Amygdala (tissue), 56 donors: ENCODE measurements around the gene PLA2G4E.

Experiments
- DNase-seq, 56 donors: peaks; one replicate each; lab custom pipeline; 2025; lab: John Stamatoyannopoulos, UW

Gene PLA2G4E

GRCh38 chr15:41943543-41944312 lies 77.1 kb downstream of the PLA2G4E start:
- no peak for DNase-seq

- DNase-seq, result no peak
Measured at GRCh38 chr15:41942886-41943285, 78.0 kb downstream of the PLA2G4E start.

- no peak for DNase-seq
Measured at GRCh38 chr15:41941644-41942415, 79.0 kb downstream of the PLA2G4E start.

- no peak for DNase-seq
Measured at GRCh38 chr15:41940441-41940857, 80.4 kb downstream of the PLA2G4E start.

GRCh38 chr15:41939986-41940385 lies 80.9 kb downstream of the PLA2G4E start:
- DNase-seq, result no peak

- DNase-seq, result no peak
Measured at GRCh38 chr15:41937568-41937923, 83.3 kb downstream of the PLA2G4E start.

- DNase-seq, result peak in 11 of 56 donors; percentile 11 to 55 (median 29)
Measured at GRCh38 chr15:41936649-41937567, 83.9 kb downstream of the PLA2G4E start.

- DNase-seq, result no peak
Measured at GRCh38 chr15:41936155-41936554, 84.7 kb downstream of the PLA2G4E start.

GRCh38 chr15:41935566-41936020 lies 85.2 kb downstream of the PLA2G4E start:
- no peak for DNase-seq

- no peak for DNase-seq
Measured at GRCh38 chr15:41934843-41935242, 86.0 kb downstream of the PLA2G4E start.

- no peak for DNase-seq
Measured at GRCh38 chr15:41933771-41934170, 87.1 kb downstream of the PLA2G4E start.

GRCh38 chr15:41933326-41933725 lies 87.5 kb downstream of the PLA2G4E start:
- DNase-seq, result no peak

- no peak for DNase-seq
Measured at GRCh38 chr15:41932511-41933289, 88.1 kb downstream of the PLA2G4E start.

- no peak for DNase-seq
Measured at GRCh38 chr15:41932101-41932500, 88.7 kb downstream of the PLA2G4E start.
